Measurements from ENCODE around the gene NCKAP5L. TPM values are rescaled to one million over a fixed set of nuclear protein-coding genes. Genes with fewer than 3 reads are reported as not detected.

Gene NCKAP5L
- total and polyA plus RNA-seq, 2 donors (not counting 3 experiments of a cell fraction or from before 2014, with no cell fraction given): 17.4 to 46.1 TPM

DNA sequence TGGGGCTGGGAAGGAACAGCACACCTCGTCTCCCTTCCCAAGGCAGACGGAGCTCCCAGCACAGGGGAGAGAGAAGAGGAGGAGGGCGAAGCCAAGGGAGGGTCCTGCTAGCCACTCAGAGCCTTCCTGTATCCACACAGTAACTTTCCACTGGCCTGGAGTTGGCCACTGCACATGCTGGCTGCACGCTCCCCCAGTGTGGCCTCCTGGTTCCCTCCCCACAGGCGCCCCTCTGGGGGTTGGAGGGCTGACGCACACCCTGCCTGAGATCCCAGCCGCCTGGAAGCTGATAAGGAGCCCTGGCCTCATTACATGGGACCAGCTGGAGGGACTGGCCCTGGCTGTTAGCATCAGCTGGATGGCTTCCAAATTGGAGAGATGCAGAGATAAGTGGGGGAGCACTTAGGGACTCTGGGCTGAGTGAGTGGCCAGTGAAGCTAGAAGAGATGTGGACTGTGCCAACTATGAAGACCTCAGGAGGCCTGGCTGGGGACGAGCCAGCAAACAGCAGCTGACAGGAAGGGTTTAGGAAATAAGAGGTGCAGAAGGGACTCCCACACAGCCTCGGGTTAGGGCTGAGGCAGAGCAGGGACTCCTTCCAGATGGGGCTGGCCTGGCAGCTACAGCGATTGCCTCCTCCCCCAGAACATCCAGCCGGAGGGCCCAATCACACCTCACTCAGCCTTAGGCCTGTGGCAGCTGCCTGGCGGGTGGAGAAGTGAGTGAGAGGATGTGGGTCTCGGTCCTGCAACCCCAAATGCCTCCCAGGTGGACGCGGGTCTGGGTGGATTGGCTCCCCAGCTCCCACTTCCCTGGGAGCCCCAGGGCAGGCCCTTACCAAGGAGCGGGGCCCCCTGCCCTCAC is 41.0 kb upstream of the NCKAP5L start:
- CTCF ChIA-PET: interaction anchor here (0.8 to 7.9 kb wide), 27 partner anchors 25 to 201 kb away, joined by 3 to 183 read pairs (median 6); partner anchors contain the start of genes AQP5, AQP6, NCKAP5L and RACGAP1
- Histone ChIP-seq H3K9ac (replicated peaks; ENCODE audit: extremely low read depth, insufficient read depth, low read length) (no peak overlapping the region), H3K27ac (ENCODE audit: insufficient read depth, low read depth, low read length) (no peak overlapping the region), H3K9me3 (replicated peaks; ENCODE audit: control insufficient read depth, insufficient read depth, low read length) (no peaks in the 10 kb centered on the region), H3K4me3 (replicated peaks in 1 of 3; ENCODE audit: insufficient read depth in 1 of 3, low read depth in 1 of 3, low read length in 3 of 3) (no peak overlapping the region), H3K9me1 (replicated peaks; ENCODE audit: control insufficient read depth, extremely low read depth, insufficient read depth, low read length) (no peaks in the 10 kb centered on the region), H3K4me2 (ENCODE audit: insufficient read depth, low read length) (no peak overlapping the region), H3K79me2 (ENCODE audit: control insufficient read depth, insufficient read depth, low read length) (no peaks in the 10 kb centered on the region), H3K36me3 (ENCODE audit: control insufficient read depth in 2 of 2, extremely low read depth in 1 of 2, insufficient read depth in 2 of 2, low read length in 2 of 2) (no peaks in the 10 kb centered on the region), H3K4me1 (ENCODE audit: control insufficient read depth, extremely low read depth, insufficient read depth, low read length) (peaks cover 20% of the 10 kb centered on the region), H3K27me3 (ENCODE audit: control insufficient read depth in 2 of 2, insufficient read depth in 2 of 2, low read length in 2 of 2) (peaks cover 0 to 8% of the 10 kb centered on the region in 2 experiments), H2AFZ (ENCODE audit: low read depth, low read length) (no peak overlapping the region), H4K20me1 (replicated peaks; ENCODE audit: control insufficient read depth, extremely low read depth, insufficient read depth, low read length) (no peaks in the 10 kb centered on the region)
- dilution Hi-C loops (cut with MboI; ENCODE audit: extremely low pct_ligation_motif_present, low sequenced_read_pairs) (no loop called here), intact Hi-C loops (cut with micrococcal nuclease) (loop anchor here (1.0 to 5.0 kb wide), 4 partner anchors 51 to 168 kb away; no protein-coding TSS in a partner anchor)
- POLR2A ChIA-PET: interaction anchor here (0.5 to 1.4 kb wide), 8 partner anchors 39 to 216 kb away, joined by 3 to 11 read pairs (median 4); partner anchors contain the start of gene SMARCD1
- FAIRE-seq (peak; percentile 96), DNase-seq (ENCODE audit: low read depth, low spot score) (peak; percentile 100)
- TF ChIP-seq GATA2 (IDR thresholded peaks at IDR 0.05; ENCODE audit: insufficient read depth, insufficient read length, low read depth, low read length): peak; percentile 100
- TF ChIP-seq, protein P1, sequence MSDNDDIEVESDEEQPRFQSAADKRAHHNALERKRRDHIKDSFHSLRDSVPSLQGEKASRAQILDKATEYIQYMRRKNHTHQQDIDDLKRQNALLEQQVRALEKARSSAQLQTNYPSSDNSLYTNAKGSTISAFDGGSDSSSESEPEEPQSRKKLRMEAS (IDR thresholded peaks at IDR 0.05; ENCODE audit: insufficient read depth, insufficient read length): peak; percentile 48
- no peak for TF ChIP-seq MYC (IDR thresholded peaks at IDR 0.05; ENCODE audit: low read depth, low read length)
- TF ChIP-seq, protein P2, sequence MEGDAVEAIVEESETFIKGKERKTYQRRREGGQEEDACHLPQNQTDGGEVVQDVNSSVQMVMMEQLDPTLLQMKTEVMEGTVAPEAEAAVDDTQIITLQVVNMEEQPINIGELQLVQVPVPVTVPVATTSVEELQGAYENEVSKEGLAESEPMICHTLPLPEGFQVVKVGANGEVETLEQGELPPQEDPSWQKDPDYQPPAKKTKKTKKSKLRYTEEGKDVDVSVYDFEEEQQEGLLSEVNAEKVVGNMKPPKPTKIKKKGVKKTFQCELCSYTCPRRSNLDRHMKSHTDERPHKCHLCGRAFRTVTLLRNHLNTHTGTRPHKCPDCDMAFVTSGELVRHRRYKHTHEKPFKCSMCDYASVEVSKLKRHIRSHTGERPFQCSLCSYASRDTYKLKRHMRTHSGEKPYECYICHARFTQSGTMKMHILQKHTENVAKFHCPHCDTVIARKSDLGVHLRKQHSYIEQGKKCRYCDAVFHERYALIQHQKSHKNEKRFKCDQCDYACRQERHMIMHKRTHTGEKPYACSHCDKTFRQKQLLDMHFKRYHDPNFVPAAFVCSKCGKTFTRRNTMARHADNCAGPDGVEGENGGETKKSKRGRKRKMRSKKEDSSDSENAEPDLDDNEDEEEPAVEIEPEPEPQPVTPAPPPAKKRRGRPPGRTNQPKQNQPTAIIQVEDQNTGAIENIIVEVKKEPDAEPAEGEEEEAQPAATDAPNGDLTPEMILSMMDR (IDR thresholded peaks at IDR 0.05; ENCODE audit: extremely low read depth in 1 of 2, insufficient read depth in 1 of 2, low read depth in 1 of 2, low read length in 2 of 2): no peak
- TF ChIP-seq JUN (IDR thresholded peaks at IDR 0.05; ENCODE audit: borderline replicate concordance, insufficient read depth, insufficient read length, low read depth): peak; percentile 39
- TF ChIP-seq POLR2A (IDR thresholded peaks at IDR 0.05; ENCODE audit: low read depth, low read length): peak; percentile 67
- no peak for TF ChIP-seq EZH2 (IDR thresholded peaks at IDR 0.05; ENCODE audit: borderline replicate concordance, low read depth, low read length, severe bottlenecking)
- TF ChIP-seq POLR2AphosphoS5 (IDR thresholded peaks at IDR 0.05; ENCODE audit: insufficient read depth, low read depth, low read length): peak; percentile 83
- TF ChIP-seq FOS (IDR thresholded peaks at IDR 0.05; ENCODE audit: borderline replicate concordance, insufficient read depth, low read length): peak; percentile 70
- BruUV-seq (replicated peaks): no TSS peak
